Fibroblast of gingiva (primary cell): ENCODE measurements around the gene TMEM94.
"Not testable (repeated sequence)": the region's sequence is repeated elsewhere in the genome, so short reads cannot be mapped to it uniquely, and the experiment has no call there.

Experiments
- DNase-seq: peaks from one replicate; pipeline ENCODE4 v3.0.0-alpha.2; 2011; ENCODE audit warnings: low read depth

TMEM94 gene

DNA sequence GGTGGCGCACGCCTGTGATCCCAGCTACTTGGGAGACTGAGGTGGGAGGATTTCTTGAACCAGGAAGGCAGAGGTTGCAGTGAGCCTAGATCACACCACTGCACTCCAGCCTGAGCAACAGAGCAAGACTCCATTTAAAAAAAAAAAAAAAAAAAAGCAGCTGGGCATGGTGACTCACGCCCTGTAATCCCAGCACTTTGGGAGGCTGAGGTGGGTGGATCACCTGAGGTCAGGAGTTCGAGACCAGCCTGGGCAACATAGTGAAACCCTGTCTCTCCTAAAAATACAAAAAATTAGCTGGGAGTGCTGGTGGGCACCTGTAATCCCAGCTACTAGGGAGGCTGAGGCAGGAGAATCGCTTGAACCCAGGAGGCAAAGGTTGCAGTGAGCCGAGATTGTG, 10.5 kb upstream of the TMEM94 start:
- DNase-seq, result not testable (repeated sequence)

DNA sequence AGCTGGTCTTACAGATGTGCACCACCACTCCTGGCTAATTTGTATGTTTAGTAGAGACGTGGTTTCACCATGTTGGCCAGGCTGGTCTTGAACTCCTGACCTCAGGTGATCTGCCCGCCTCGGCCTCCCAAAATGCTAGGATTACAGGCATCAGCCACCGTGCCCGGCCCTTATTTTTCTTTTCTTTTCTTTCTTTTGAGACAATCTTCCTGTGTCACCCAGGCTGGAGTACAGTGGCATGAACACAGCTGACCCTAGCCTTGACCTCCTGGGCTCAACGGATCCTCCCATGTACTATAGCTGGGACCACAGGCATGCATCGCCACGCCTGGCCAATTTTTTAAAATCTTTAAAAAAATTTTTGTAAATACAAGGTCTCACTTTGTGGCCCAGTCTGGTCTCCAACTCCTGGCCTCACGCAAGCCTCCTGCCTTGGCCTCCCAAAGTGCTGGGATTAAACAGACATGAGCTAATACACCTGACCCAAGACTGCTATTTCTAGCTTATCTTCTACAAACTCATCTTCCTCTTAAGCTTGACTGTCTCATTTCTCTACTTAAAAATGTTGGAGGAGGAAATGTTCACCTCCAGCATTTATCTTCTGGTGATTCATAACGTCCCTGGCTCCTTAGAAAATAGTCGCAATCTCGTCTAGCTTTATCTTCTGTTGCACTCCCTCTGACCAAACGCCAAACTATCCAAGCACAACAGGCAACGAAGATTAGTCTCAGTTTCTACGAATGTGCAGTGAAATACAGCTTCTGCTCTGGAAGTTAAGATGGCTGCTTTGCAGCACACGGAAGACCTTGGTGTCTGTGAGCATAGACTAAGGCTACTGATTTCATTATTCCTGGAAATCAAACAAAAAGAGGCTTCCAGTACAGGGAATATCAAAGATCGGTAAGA, 8.2 kb upstream of the TMEM94 start:
- no peak for DNase-seq

DNA sequence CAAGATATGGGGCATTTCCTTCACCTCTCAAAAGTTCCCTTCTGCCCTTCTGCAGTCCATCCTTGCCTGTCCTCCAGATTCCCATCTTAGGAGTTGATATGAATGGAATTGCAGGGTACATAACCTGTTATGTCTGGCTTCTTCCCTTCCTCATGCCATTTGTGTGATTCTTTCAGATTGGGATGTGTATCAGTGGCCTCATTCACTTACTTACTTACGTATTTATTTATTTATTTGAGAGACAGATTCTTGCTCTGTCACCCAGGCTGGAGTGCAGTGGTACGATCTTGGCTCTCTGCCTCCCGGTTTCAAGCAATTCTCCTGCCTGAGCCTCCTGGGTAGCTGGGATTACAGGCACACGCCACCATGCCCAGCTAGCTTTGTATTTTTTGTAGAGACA, 6.2 kb upstream of the TMEM94 start:
- DNase-seq, result no peak

DNA sequence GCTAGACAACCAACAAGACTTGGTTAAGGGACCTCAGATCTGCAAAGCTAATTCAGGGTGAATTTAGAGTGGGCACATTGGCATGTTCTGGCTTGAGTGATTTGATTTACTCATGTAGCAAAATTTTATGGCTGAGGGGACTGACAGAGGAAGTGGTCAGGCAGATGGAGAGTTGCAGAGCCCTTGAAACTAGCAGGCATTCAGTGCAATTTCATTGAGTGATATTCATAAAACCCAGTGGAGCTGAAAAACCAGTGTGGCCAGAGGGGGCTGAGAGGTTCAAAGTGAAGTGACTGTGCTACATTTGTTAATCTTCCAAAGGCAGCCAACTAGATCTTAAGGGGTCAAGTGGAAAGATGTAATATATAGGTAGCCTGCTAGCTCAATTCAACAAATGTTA, 2.2 kb upstream of the TMEM94 start:
- no peak for DNase-seq

DNA sequence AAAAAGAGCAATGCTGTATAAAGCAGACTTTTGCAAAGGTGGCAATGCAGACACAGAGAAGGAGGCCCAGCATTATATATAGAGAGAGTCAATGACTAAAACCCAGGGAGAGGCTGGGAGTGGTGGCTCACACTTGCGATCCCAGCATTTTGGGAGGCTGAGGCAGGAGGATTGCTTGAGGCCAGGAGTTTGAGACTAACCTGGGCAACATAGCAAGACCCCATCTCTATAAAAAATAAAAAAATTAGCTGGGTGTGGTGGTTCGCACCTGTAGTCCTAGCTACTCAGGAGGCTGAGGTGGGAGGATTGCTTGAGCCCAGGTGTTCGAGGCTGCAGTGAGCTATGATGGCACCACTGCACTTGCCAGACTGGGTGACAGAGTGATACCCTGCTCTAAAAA, 1.8 kb upstream of the TMEM94 start:
- not testable (repeated sequence) for DNase-seq

DNA sequence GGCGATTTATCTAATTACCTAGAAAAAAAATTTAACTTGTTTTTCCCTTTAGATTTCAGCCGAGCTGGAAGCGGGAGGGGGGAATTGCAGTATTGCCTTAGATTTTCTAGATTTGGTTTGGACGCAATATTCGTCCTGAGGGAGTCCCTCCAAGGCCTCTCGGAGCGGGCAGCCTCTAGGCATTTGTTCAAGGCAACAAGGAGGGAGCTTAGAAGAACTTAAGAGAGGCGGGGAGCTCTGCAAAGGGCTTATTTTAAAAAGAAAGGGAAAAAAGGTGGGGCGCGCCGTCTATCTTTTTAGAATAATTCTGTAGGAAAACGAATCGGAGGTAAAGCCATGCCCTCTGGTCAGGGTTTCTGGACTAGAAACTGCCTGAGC, 407 bp upstream of the TMEM94 start:
- no peak for DNase-seq

DNA sequence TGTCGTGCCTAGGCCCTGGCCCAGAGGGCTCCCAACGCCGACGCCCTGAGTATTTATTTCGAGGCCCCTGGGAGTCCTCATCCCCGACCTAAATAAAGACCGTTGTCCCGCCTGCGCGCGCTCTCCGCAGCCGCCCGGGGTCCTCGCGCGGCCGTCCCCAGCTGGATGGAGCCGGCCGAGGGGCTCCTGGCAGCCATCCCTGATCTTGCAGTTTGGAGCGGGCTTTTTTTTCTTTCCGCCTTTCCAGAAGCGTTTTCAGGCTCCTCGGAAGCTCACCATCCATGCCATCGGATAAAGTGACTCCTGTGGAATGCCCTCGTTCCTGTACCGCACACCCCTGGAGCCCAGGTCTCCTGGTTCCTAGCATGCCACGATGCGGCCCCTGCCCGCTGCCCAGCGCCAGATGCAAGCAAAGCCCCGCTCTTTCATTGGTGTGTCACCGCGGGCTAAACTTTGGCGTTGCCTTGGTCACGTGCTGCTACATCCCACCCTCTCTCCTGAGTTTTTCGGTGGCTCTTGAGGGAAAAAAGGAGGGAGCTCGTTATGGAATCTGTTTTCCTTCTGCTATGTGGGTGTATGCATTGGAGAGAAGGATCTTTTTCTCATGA, 716 bp downstream of the TMEM94 start:
- no peak for DNase-seq

DNA sequence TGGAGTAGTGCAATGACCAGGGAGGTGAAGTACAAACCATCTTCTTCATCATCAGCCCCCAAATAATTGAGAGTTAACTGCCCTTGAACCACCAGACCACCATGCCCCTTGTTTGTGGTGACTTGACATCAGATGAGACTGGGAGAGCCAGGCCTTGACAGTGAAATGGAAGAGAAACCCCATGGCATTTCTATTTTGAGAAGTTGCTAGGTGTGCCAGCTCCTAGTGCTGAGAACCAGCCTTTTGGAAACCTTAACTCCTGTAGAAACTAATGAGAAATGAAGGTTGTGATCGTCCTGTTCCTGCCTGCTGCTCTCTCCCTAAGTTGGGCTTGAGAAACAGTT, 2.8 kb downstream of the TMEM94 start:
- DNase-seq, result no peak

DNA sequence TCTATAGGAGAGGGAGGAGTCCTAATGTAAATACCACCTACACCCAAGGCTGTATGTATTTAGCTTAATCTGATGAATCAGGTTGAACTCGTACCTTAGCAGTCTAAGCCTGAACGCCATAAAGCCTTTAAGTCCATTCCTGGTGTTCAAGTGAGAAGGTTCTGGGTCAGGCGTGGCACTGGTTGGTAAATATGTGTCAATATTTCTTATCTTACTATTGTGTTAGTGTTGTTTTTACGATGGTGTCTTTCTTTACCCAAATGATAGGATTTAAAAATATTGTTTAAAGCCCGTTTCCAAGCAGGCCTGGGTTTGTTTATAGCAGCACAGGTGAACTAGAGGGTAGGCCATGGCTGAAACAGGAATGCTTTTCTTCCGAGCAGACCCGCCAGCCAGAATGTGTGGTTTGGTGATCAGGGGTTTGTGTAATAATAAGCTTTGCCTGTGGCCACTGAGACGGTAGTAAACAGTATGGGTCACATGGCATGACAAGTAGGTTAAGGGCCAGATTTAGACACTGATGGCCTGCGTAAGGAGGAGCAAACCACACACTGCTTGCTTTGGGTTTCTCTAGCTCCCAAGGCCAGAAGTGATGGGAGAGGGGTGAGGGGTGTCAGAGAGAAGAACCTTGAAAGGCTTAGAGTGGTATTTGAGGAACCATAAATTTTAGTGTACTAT, 3.3 kb downstream of the TMEM94 start:
- no peak for DNase-seq

DNA sequence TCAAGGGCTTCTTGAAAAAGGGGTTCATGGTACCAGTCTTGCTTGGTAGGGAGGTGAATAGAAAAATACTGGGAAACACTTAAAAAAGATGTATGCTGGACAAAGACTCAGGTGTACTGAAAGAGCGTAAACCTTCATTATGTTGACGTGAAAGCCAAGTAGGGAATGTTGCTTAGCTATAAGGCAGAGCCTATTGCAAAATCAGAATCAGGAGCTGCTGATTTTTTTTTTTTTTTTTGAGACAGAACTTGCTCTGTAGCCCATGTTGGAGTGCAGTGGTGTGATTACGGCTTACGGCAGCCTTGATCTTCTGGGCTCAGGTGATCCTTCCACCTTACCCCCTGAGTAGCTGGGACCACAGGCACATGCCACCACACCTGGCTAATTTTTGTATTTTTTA, 3.9 kb downstream of the TMEM94 start:
- no peak for DNase-seq

DNA sequence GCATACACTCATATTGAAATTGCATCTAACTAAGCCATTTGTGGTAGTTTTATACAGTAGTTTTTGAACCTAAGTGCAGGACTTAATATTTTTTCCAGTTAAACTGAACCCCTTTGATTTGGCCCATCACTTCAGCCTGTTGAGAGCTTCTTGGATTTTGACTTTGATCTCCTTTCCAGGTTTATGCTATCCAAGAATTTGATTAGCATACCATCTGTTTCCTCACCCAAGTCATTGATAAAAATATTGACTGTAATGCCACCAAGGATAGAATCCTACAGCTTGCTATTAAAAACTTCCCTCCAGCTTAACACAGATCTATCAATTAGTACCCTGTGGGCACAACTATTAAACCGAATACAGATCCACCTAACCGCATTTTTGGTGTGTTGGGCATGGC, 7.2 kb downstream of the TMEM94 start:
- no peak for DNase-seq

DNA sequence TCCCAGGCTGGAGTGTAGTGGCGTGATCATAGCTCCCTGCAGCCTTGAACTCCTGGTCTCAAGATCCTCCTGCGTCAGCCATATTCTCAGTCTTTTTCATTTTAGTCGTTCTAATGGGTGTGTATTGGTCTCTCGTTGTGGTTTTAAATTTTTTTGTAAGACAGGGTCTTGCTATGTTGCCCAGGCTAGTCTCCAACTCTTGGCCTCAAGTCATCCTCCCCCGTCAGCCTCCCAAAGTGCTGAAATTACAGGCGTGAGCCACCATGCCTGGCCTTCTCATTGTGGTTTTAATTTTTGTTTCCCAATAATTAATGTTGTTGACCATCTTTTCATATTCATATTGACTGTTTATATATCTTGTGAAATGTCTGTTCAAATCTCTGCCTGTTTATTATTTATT, 8.6 kb downstream of the TMEM94 start:
- DNase-seq, result no peak

DNA sequence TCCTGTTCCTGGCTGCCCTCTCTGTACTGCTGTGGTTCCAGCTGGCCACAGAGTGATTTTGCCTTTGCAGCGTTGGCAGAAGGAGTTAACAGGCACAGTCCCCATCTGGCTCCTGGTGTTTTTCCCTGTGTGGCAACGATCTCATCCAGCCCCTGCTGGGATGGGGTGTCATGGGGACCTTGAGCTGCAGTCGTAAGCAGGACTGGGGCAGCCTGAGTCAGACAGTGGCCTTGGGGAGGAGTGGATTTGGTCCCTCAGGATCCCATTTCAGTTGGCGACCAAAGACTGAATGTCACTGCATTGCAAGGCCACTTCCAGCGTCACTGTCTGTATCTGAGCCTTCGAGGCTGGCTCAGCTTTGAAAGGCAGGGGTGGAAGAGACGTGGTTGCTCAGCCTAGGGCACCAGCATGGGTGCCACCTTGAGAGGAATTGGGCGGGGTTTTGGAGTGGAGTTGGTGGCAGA, 11.9 kb downstream of the TMEM94 start:
- DNase-seq, result no peak

DNA sequence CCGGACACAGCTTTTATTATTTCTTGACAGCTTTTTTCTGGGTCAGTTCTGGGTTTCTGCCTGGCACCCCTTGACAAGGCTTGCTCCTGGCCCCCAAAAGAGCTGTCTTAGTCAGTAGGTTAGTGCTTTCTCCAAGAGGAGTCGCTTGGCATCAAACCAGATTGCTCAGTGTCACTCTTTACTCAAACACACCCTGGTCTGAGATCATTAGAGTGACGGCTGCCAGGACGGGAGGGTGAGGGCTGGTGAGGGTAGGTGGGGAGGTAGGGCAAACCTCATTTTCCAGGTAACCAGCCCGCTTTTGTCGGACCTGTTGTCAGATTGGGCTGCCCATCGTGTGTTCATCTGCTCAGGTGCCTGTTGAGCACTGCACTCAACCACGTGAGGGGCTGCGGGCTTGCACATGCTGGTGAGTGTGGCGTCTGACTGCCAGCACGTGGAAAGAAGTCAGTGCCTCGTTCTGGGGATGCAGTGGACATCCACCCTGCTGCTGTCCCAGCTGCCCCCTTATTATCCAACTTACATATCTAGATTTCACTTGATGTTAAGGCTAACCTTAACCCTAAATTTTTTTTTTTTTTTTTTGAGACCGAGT, 12.4 kb downstream of the TMEM94 start:
- no peak for DNase-seq

DNA sequence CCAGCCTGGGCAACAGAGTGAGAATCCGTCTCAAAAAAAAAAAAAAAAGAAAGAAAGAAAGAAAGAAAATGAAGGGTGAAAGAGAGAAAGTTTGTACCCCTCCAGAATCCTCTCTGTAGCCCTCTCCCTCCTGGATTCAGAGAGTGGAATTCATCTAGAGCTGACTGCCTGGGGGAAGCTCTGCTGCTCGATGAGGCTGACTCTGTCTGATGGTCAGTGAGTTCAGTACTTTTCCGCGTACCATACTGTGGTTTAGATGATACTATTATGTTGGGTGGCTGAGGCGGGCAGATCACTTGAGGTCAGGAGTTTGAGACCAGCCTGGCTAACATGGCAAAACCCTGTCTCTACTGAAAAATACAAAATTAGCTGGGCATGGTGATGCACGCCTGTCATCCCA, 14.8 kb downstream of the TMEM94 start:
- DNase-seq, result no peak

DNA sequence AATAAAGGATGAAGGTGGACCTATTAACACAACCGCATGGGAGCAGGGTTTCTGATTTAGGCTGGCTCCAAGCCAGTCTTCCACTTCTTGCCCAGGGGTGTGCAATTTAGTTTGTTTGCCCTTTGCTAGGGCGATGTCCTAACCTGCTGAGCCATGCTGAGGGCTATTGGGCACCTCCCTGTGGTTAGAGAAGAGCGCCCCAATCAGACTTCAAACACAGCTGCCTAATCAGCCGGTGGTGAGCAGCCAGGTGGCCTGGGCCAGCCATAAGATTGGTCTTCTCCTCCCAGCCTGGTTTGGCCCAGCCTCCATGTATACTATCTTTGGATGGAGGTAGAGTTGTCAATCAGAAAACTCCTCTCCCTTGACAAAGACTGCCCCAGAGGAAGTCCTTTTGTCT, 15.7 kb downstream of the TMEM94 start:
- no peak for DNase-seq

DNA sequence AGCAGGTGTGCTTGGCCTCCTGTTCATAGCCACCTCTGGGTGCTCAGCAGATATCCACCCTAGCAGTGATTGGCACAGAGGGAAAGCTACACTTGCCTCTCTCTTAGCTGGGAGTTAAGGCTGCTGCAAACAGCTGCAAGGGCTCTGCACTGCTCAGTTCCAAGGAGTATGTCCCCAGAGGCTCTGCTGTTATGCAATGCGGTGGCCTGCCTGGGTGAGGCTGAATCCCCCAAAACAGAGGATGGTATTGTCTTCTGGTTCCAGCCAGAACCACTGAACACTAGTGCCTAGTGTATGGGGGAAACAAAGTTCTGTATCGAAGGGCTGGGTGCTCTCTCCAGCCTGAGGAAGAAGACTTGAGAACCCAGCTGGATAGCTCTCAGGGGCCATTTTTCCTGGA, 16.8 kb downstream of the TMEM94 start:
- no peak for DNase-seq

DNA sequence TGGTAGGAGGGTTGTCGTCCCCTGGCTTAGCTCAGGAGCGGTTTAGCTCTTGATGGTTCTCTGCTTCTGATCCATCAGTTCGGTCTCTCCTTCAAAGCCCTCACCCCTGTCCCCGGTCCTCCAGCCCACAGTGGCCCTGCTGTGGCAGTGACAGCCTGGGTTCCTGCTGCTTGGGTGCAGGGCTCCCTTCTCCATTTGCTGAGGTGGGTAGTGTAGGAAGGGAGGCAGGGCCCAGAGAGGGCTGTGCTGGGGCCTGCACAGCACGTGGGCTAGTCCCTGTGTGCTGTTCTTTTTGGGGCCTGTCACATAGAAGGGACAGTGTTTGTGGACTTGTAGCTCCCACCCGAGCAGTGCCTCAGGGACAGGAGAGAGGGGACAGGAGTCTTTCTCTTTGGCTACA, 18.3 kb downstream of the TMEM94 start:
- no peak for DNase-seq

DNA sequence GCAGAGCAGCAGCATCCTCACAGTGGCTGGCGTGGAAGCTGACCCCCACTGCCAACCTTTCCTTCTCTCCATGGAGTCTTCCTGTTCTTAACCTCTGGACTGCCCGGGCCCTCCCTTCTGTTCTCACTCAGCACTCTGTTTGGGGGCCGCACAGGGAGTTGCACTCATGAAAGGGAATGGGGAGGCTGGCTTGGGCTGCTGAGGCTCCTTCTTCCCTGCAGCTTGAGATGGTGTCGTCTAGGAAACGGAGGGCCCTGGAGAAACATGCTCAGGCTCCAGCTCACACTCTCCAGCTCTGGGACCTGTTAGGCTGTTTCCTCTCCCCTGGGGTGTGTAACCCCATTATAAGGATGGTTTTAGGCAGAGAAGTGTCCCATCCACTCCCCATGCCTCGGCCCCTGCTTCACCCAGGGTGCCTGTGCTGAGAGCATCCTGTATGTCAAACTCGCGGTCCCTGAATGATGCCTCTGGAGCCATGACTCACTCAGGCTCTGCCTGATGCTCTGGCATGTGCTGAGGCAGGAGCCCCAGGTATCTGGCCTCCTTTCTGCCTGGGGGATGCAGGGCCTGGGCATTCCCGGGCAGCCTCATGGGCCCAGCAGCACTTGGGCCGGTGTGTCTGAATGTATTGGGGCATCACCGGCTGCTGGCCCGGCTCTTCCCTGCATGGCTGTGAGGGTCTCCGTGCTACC, 18.9 kb downstream of the TMEM94 start:
- no peak for DNase-seq

DNA sequence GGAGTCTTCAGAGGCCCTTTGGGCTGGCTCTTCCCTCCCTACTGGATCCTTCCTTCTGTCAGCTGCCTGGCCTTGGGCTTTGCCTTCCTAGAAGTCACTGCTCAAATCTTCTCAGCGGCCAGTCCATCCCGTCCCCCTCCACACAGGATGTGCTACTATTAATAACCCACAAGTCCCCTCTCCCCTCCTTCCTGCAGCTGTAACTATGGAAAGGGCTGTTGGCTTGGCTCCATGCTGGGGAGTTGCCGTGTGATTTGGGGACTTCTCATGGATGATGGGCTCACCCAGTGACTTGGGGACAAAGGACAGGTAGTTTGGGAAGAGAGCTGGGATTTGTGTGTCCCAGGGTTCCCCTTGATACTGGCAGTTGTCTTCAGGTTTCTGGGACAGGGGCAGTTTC, 19.4 kb downstream of the TMEM94 start:
- no peak for DNase-seq

DNA sequence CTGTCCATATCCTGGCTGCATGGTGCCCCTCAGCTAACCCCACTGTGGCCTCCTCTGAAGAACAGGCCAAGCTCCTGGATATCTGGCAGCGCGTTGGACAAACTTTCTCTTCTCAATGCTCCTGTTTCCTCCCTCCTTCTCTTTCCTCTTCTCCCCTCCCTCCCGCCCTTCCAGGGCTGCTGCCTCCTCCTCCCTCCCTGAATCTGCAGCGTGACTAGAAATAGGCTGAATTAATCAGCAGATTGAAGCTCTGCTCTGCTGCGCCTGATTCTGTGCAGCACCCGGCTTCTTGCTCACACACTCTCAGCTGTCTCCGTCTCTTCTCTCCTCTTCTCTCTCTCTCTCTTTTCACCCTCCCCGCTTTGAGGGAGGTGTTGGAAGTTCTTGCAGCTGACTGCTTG, 19.8 kb downstream of the TMEM94 start:
- no peak for DNase-seq

DNA sequence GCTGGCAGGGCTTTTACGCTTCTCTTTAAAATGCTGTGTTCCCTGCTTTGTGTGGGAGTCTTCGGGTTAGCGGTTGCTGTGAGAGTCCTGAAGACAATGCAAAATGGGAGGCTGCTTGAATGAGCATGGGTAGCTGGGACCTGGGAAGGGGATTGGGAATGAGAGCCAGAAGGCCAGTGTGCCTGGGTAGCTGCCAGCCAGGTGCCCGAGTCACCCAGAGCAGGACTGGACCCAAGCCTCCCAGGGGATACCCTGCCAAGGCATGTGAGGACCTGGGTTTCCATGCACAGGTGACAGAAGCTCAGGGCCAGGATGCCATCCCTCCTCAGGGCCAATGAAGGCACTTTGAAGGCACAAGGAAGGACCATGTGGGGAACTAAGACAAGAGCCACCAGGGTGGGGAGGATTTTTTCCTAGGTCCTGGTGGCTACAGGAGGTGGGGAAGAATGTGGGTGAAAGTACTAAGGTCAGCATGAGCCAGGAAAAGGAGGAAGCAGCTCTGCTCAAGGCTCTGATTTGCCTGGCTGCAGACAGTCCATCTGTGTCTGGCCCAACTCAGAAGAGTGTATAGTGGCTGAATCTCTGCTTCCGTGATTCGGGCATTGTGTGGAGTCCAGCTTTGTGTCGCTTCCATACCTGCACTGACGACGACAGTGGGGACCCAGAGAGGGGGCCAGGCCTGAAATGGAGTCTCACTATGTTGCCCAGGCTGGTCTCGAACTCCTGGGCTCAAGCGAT, 20.5 kb downstream of the TMEM94 start:
- DNase-seq, result no peak
